GM20000 (cell line): ENCODE results near the gene RILPL1.

ENCODE experiments used
- DNase-seq: peaks from one replicate; pipeline ENCODE4 v3.0.0; 2012; ENCODE audit warnings: low spot score
- TF ChIP-seq, protein P1 (sequence below): IDR thresholded peaks from 2 replicates; pipeline ENCODE4 v1.5.1; 2012; ENCODE audit warnings: mild to moderate bottlenecking, control low read depth; ENCODE audit errors: extremely low read depth, missing control alignments

RILPL1 gene

DNA sequence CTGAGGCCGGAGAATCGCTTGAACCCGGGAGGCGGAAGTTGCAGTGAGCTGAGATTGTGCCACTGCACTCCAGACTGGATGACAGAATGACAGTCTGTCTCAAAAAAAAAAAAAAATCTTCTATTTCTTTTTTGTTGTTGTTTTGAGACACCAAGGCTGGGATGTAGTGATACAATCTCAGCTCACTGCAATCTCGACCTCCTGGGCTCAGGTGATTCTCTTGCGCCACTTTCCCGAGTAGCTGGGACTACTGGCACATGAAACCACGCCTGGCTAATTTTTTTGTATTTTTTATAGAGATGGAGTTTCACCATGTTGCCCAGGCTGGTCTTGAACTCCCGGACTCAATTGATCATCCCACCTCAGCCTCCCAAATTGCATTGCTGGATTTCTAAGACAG lies 82.9 kb downstream of the RILPL1 start:
- DNase-seq, result no peak
- TF ChIP-seq, protein P1, sequence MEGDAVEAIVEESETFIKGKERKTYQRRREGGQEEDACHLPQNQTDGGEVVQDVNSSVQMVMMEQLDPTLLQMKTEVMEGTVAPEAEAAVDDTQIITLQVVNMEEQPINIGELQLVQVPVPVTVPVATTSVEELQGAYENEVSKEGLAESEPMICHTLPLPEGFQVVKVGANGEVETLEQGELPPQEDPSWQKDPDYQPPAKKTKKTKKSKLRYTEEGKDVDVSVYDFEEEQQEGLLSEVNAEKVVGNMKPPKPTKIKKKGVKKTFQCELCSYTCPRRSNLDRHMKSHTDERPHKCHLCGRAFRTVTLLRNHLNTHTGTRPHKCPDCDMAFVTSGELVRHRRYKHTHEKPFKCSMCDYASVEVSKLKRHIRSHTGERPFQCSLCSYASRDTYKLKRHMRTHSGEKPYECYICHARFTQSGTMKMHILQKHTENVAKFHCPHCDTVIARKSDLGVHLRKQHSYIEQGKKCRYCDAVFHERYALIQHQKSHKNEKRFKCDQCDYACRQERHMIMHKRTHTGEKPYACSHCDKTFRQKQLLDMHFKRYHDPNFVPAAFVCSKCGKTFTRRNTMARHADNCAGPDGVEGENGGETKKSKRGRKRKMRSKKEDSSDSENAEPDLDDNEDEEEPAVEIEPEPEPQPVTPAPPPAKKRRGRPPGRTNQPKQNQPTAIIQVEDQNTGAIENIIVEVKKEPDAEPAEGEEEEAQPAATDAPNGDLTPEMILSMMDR, result no peak

DNA sequence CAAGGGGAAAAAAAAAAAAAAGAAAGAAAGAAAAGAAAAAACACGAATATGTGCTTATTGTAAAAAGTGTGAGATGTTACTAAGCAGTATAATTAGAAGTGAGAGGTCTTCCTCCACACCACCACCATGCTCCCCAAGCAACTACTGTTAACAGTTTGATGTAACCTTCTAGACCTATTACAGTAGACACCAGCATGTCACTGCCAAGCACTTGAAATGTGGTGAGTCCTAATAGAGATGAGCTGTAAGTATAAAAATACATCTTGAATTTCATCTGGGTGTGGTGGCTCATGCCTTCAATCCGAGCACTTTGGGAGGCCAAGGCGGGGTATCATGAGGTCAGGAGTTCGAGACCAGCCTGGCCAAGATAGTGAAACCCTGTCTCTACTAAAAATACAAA lies 83.7 kb downstream of the RILPL1 start:
- TF ChIP-seq, protein P1, result no peak
- DNase-seq, result no peak

DNA sequence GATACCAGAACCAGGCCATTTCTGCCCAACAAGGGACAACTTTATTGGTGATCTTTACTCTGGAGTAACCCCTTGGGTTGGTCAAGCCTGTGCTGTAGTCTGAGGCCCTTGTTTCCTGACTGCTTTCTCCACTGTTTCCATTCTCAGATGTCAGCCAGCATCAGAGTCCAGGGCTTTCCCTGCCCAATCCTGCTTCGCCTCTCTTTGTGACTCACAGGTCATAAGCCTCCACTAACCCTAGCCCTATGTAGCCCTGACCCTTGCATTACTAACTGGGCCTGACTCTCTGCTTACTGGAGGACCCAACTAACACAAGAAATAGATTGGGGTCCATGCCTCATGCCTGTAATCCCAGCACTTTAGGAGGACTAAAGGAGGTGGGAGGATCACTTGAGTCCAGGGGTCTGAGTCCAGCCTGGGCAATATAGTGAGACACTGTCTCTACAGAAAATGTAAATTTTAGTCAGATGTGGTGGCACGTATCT lies 84.2 kb downstream of the RILPL1 start:
- no peak for DNase-seq
- TF ChIP-seq, protein P1, result no peak

DNA sequence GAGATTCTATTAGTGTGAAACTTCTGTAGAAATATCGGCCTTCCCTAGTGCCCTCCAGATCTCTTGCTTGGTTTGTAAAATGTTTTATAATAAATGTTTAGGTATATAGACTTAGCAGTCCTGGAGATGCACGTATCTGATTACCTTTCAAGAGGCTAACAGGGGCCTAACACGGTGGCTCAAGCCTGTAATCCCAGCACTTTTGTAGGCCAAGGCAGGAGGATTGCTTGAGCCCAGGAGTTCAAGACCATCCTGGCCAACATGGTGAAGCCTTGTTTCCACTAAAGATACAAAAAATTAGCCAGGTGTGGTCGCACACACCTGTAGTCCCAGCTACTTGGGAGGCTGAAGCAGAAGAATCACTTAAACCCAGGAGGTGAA lies 87.2 kb downstream of the RILPL1 start:
- DNase-seq, result no peak
- TF ChIP-seq, protein P1, result no peak

DNA sequence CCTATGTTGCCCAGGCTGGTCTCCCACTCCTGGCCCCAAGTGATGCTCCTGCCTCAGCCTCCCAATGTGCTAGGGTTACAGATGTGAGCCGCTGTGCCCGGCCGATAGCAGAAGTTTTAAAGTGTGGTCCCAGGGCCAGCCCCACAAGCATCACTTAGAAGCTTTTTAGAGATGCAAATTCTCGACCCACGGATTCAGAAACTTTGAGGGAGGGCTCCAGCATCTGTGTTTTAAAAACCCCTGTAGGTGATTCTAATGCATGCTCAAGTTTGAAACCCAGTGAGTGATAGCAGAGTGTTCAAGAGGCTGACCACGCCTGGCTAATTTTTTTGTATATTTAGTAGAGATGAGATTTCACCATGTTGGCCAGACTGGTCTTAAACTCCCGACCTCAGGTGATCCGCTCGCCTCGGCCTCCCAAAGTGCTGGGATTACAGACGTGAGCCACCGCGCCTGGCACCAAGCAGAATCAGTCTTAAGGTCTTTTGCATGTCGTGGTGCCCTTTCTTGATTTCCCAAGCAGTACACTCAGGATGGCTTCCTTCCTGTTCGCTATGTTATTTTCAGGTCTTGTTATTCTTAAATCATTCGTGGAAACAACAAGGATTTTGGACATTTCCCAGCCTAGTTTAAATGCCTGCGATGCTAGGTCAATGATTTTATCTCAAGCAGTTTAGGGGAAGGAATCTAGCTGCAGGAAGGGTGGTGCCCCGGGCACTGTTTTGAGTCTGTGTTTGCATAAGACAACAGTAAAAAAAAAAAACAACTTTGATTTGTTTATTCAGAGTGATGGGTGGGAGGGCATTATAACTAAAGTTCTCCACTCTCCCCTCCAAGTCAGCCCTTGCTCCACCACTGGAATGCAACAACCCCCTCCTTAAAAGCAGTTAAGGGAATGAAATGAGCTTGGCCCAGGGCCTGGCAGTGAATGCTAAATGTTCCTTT lies 87.9 kb downstream of the RILPL1 start:
- TF ChIP-seq, protein P1, result no peak
- DNase-seq, result no peak

DNA sequence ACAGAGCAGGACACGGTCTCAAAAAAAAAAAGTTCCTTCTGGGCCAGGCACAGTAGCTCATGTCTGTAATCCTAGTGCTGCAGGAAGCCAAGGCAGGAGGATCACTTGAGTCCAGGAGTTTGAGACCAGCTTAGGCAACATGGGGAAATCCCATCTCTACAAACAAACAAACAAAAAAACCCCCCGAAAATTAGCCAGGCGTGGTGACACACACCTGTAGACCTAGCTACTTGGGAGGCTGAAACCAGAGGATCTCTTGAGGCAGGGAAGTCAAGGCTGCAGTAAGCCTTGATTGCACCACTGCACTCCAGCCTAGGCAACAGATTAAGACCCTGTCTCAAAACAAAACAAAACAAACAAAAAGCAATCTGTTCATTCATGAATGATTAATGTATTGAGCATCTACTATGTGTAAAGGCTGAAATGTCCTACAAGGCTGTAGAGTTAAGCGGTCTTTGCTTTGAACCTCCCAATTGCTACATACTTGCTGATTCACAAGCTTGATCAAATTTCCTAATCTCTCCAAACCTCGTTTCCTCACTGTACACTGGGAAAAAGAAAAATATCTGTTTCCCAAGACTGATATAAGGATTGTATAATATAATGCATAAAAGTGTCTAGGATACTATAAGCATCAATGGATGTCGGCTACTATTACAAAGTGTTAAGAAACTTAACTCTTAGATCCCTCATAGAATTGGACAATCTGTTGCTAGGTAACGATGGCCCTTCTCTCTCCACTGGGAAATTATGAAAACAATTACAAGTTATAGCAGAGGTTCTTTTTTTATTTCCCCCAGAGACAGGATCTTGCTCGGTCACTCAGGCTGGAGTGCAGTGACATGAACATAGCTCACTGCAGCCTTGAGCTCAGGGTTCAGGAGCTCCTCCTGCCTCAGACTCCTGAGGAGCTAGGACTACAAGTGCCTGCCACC lies 89.2 kb downstream of the RILPL1 start:
- no peak for DNase-seq
- TF ChIP-seq, protein P1, result no peak
